Measurements from ENCODE around the gene KLF13. TPM values are rescaled to one million over a fixed set of nuclear protein-coding genes. Genes with fewer than 3 reads are reported as not detected.

The KLF13 gene
- total RNA-seq, 3 donors from 2014 or later (not counting 1 experiment from before 2014, with no cell fraction given): 277 to 328 (median 300) TPM

DNA sequence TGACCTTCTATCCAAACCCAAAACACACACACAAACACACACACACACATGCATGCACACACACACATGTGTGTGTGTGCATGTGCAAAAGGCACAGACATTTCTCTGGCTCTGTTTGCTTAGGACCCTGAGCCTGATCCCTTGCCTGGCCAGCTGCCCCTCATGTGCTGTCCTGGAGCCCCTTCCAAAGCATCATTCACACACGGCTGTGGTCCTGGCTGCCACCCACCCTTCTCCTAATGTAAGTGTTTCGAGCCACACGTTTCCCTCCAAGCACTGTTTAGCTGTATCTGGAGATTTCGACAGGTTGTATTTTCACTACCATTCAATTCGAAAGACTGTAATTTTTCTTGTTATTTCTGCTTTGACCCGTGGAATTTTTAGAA is 45.8 kb upstream of the KLF13 start:
- no peaks in the 10 kb centered on the region for H3K4me1 ChIP-seq (ENCODE audit: control insufficient read depth, insufficient read depth, low read length)
- Mint-ChIP-seq H3K4me1 (peaks cover 0 to 5% of the 10 kb centered on the region in 2 donors), H3K27ac (no peak overlapping the region), H3K4me3 (no peak overlapping the region), H3K36me3 (no peaks in the 10 kb centered on the region), H3K9me3 (no peaks in the 10 kb centered on the region), H3K27me3 (ENCODE audit: low read depth in 2 of 2) (no peaks in the 10 kb centered on the region)
- TF ChIP-seq, protein P1, sequence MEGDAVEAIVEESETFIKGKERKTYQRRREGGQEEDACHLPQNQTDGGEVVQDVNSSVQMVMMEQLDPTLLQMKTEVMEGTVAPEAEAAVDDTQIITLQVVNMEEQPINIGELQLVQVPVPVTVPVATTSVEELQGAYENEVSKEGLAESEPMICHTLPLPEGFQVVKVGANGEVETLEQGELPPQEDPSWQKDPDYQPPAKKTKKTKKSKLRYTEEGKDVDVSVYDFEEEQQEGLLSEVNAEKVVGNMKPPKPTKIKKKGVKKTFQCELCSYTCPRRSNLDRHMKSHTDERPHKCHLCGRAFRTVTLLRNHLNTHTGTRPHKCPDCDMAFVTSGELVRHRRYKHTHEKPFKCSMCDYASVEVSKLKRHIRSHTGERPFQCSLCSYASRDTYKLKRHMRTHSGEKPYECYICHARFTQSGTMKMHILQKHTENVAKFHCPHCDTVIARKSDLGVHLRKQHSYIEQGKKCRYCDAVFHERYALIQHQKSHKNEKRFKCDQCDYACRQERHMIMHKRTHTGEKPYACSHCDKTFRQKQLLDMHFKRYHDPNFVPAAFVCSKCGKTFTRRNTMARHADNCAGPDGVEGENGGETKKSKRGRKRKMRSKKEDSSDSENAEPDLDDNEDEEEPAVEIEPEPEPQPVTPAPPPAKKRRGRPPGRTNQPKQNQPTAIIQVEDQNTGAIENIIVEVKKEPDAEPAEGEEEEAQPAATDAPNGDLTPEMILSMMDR (IDR thresholded peaks at IDR 0.05): no peak
- DNase-seq (peak in 1 of 2 donors; percentile 4), ATAC-seq (no peak)
- H3K9me3 ChIP-seq (ENCODE audit: control insufficient read depth, insufficient read depth, low read length): no peaks in the 10 kb centered on the region
- H3K4me3 ChIP-seq (ENCODE audit: low read length): no peak overlapping the region
- H3K27me3 ChIP-seq (ENCODE audit: control insufficient read depth, insufficient read depth, low read length): no peaks in the 10 kb centered on the region
- H3K36me3 ChIP-seq (ENCODE audit: control insufficient read depth, insufficient read depth, low read length): no peaks in the 10 kb centered on the region
- no peak overlapping the region for H3K27ac ChIP-seq (ENCODE audit: low read length)
- WGBS (ENCODE audit: insufficient coverage): 87% methylated on average over 6 of the region's 6 CpGs
- intact Hi-C loops (cut with micrococcal nuclease): no loop called here

- H3K27ac Mint-ChIP-seq: no peak overlapping the region
- no peaks in the 10 kb centered on the region for H3K4me1 ChIP-seq (ENCODE audit: control insufficient read depth, insufficient read depth, low read length)
- TF ChIP-seq, protein P1 (IDR thresholded peaks at IDR 0.05): no peak
- no peaks in the 10 kb centered on the region for H3K36me3 Mint-ChIP-seq
- H3K4me3 Mint-ChIP-seq: no peak overlapping the region
- intact Hi-C loops (cut with micrococcal nuclease): no loop called here
- no peaks in the 10 kb centered on the region for H3K9me3 ChIP-seq (ENCODE audit: control insufficient read depth, insufficient read depth, low read length)
- no peak for DNase-seq
- no peaks in the 10 kb centered on the region for H3K9me3 Mint-ChIP-seq
- no peaks in the 10 kb centered on the region for H3K27me3 Mint-ChIP-seq (ENCODE audit: low read depth in 2 of 2)
- no peaks in the 10 kb centered on the region for H3K27me3 ChIP-seq (ENCODE audit: control insufficient read depth, insufficient read depth, low read length)
- H3K4me3 ChIP-seq (ENCODE audit: low read length): no peak overlapping the region
- peaks cover 0 to 8% of the 10 kb centered on the region in 2 donors for H3K4me1 Mint-ChIP-seq
- no peak for ATAC-seq
- no peaks in the 10 kb centered on the region for H3K36me3 ChIP-seq (ENCODE audit: control insufficient read depth, insufficient read depth, low read length)
- 98% methylated on average over 4 of the region's 4 CpGs for WGBS (ENCODE audit: insufficient coverage)
- no peak overlapping the region for H3K27ac ChIP-seq (ENCODE audit: low read length)
Measured at GRCh38 chr15:31283043-31283442, 43.6 kb upstream of the KLF13 start.

- Mint-ChIP-seq H3K4me1 (peaks cover 0 to 4% of the 10 kb centered on the region in 2 donors), H3K4me3 (no peak overlapping the region), H3K36me3 (no peaks in the 10 kb centered on the region), H3K27me3 (ENCODE audit: low read depth in 2 of 2) (no peaks in the 10 kb centered on the region), H3K27ac (no peak overlapping the region), H3K9me3 (no peaks in the 10 kb centered on the region)
- WGBS (ENCODE audit: insufficient coverage): 50% methylated on average over 1 of the region's 1 CpG
- DNase-seq (no peak), ATAC-seq (peak in 1 of 3 donors; percentile 50)
- Histone ChIP-seq H3K9me3 (ENCODE audit: control insufficient read depth, insufficient read depth, low read length) (peaks cover 3% of the 10 kb centered on the region), H3K36me3 (ENCODE audit: control insufficient read depth, insufficient read depth, low read length) (no peaks in the 10 kb centered on the region), H3K4me3 (ENCODE audit: low read length) (no peak overlapping the region), H3K27ac (ENCODE audit: low read length) (no peak overlapping the region), H3K27me3 (ENCODE audit: control insufficient read depth, insufficient read depth, low read length) (no peaks in the 10 kb centered on the region), H3K4me1 (ENCODE audit: control insufficient read depth, insufficient read depth, low read length) (no peaks in the 10 kb centered on the region)
- TF ChIP-seq, protein P1 (IDR thresholded peaks at IDR 0.05): no peak
- intact Hi-C loops (cut with micrococcal nuclease): no loop called here
Measured at GRCh38 chr15:31285772-31286261, 40.8 kb upstream of the KLF13 start.

DNA sequence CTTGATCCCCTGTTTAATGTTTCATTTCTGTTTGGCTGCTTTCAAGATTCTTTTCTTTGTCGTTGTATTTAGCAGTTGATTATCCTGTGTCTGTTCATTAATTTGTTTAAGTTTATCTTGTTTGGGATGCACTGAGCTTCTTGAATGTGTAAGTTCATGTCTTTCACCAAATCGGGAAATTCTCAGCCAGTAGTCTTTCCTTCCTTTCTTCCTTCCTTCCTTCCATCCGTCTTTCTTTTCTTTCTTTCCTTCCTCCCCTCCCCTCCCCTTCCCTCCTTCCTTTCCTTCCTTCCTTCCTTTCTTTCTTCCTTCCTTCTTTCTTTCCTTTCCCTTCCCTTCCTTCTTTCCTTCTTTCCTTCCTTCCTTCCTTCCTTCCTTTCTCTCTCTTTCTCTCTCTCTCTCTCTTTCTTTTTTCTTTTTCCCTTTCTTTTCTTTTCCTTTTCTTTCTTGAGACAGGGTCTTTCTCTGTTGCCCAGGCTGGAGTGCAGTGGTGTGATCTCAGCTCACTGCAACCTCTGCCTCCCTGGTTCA is 35.5 kb upstream of the KLF13 start:
- no peaks in the 10 kb centered on the region for H3K36me3 ChIP-seq (ENCODE audit: control insufficient read depth, insufficient read depth, low read length)
- Mint-ChIP-seq H3K4me3 (no peak overlapping the region), H3K36me3 (no peaks in the 10 kb centered on the region), H3K27ac (no peak overlapping the region), H3K27me3 (ENCODE audit: low read depth in 2 of 2) (peaks cover 17 to 18% of the 10 kb centered on the region in 2 donors), H3K9me3 (no peaks in the 10 kb centered on the region), H3K4me1 (peaks cover 0 to under 1% of the 10 kb centered on the region in 2 donors)
- intact Hi-C loops (cut with micrococcal nuclease): no loop called here
- TF ChIP-seq, protein P1 (IDR thresholded peaks at IDR 0.05): no peak
- 77% methylated on average over 2 of the region's 3 CpGs for WGBS (ENCODE audit: insufficient coverage)
- no peaks in the 10 kb centered on the region for H3K27me3 ChIP-seq (ENCODE audit: control insufficient read depth, insufficient read depth, low read length)
- H3K4me3 ChIP-seq (ENCODE audit: low read length): no peak overlapping the region
- DNase-seq (no peak), ATAC-seq (no peak)
- H3K9me3 ChIP-seq (ENCODE audit: control insufficient read depth, insufficient read depth, low read length): peaks cover 3% of the 10 kb centered on the region
- no peak overlapping the region for H3K27ac ChIP-seq (ENCODE audit: low read length)
- H3K4me1 ChIP-seq (ENCODE audit: control insufficient read depth, insufficient read depth, low read length): no peaks in the 10 kb centered on the region

Data from natural killer cell (primary cell).